ENCODE data around the gene PLXND1.

Gene PLXND1

DNA sequence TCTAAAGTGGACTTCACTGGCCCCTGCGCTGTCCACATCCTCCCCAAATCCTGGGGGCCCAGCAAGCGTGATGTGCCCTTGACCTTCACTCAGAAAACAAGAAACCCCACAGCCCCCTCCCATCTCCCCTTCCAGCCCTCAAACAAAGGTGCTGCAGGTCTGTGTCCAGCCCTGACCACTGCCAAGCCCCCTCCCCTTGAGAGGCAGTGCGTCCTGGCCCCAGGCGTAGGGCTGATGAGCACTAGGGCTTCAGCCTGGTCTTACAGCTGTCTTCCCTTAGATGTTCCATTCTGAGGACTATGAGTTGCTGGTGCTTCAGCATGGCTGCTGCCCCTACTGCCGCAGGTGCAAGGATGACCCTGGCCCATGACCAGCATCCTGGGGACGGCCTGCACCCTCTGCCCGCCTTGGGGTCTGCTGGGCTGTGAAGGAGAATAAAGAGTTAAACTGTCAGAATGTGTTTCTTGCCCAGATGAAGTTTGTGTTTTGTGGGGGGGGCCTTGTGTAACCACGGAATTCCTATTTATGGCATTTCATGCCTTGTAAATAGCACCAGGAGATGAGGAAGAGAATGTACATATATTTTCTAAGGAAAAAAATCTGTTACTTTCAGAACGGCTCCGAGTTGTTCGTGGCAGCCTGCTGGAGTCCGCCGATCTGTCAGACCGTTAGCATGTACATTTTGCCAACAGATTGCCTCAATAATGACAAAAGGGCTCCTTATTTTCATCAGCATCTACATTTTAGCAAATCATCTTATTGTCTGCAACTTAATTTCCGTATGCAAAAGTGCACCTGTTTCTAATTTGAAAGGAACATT is 86.4 kb downstream of the PLXND1 start:
- TF ChIP-seq EZH2 (IDR thresholded peaks at IDR 0.05; ENCODE audit: borderline replicate concordance, low read depth, low read length, severe bottlenecking): no peak
- no peak for TF ChIP-seq CTCF (IDR thresholded peaks at IDR 0.05; ENCODE audit: borderline replicate concordance, extremely low read depth, low read length, poor library complexity, severe bottlenecking)
- peaks cover 25% of the 10 kb centered on the region for H3K36me3 ChIP-seq (ENCODE audit: insufficient read depth, low read length)
- H3K4me3 ChIP-seq (ENCODE audit: low read depth in 1 of 2, low read length in 2 of 2): no peak overlapping the region
- H3K27ac ChIP-seq (ENCODE audit: low read length): no peak overlapping the region
- DNase-seq: no peak
- H3K27me3 ChIP-seq (ENCODE audit: insufficient read depth, low read length, poor library complexity): no peaks in the 10 kb centered on the region
- H3K9ac ChIP-seq (ENCODE audit: low read depth, low read length): no peak overlapping the region
- H3K4me1 ChIP-seq (ENCODE audit: insufficient read depth, low read length): no peaks in the 10 kb centered on the region
- H3K79me2 ChIP-seq (ENCODE audit: insufficient read depth, low read length): no peaks in the 10 kb centered on the region
- H2AFZ ChIP-seq (ENCODE audit: low read depth, low read length): no peak overlapping the region
- H3K4me2 ChIP-seq (ENCODE audit: insufficient read depth, low read length): no peak overlapping the region
- ATAC-seq (ENCODE audit: insufficient read depth, low read depth): no peak
- no peaks in the 10 kb centered on the region for H4K20me1 ChIP-seq (ENCODE audit: insufficient read depth, low read length)
- H3K9me3 ChIP-seq (ENCODE audit: insufficient read depth, low read length, severe bottlenecking): no peaks in the 10 kb centered on the region

DNA sequence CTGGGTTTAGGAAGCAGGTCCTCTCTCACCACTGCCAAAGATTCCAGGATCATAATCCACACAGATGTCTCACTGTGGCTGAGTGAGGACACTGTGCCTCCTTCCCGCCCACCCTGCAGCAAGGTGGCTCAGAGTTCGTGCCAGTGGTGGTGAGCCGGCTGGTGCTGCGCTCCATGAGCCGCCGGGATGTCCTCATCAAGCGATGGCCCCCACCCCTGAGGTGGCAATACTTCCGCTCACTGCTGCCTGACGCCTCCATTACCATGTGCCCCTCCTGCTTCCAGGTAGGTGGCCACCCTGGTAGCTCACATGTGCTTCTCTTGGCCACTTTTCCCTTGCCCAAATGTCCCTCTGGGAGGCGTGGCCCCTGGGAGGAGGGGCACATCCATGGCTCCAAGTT is 87.0 kb downstream of the PLXND1 start:
- H4K20me1 ChIP-seq (ENCODE audit: insufficient read depth, low read length): no peaks in the 10 kb centered on the region
- no peak overlapping the region for H3K9ac ChIP-seq (ENCODE audit: low read depth, low read length)
- H3K27me3 ChIP-seq (ENCODE audit: insufficient read depth, low read length, poor library complexity): no peaks in the 10 kb centered on the region
- no peak overlapping the region for H3K27ac ChIP-seq (ENCODE audit: low read length)
- no peaks in the 10 kb centered on the region for H3K79me2 ChIP-seq (ENCODE audit: insufficient read depth, low read length)
- DNase-seq (no peak), ATAC-seq (ENCODE audit: insufficient read depth, low read depth) (no peak)
- H3K4me3 ChIP-seq (ENCODE audit: low read depth in 1 of 2, low read length in 2 of 2): no peak overlapping the region
- peaks cover 25% of the 10 kb centered on the region for H3K36me3 ChIP-seq (ENCODE audit: insufficient read depth, low read length)
- no peak overlapping the region for H3K4me2 ChIP-seq (ENCODE audit: insufficient read depth, low read length)
- TF ChIP-seq CTCF (IDR thresholded peaks at IDR 0.05; ENCODE audit: borderline replicate concordance, extremely low read depth, low read length, poor library complexity, severe bottlenecking) (no peak), EZH2 (IDR thresholded peaks at IDR 0.05; ENCODE audit: borderline replicate concordance, low read depth, low read length, severe bottlenecking) (no peak)
- H2AFZ ChIP-seq (ENCODE audit: low read depth, low read length): no peak overlapping the region
- no peaks in the 10 kb centered on the region for H3K4me1 ChIP-seq (ENCODE audit: insufficient read depth, low read length)
- no peaks in the 10 kb centered on the region for H3K9me3 ChIP-seq (ENCODE audit: insufficient read depth, low read length, severe bottlenecking)

DNA sequence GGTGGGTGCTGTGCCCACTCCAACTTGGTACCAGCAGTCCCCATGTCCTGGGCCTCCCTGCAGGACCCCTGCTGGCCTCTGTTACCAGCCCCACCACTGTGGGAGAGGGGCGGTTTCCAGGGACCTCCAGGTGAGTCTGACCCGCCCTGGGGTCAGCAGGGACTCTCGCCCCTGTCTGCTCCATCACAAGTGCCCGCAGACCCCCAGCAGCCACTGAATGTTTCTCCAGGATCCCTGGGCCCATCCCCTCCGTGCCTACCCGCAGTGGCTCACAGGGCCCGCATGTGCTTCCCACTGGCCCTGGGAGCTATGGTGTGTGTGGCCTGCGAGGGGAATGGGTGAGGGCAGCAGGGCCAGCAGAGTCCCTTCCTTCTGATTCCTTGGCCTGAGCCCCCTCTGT is 87.9 kb downstream of the PLXND1 start:
- TF ChIP-seq EZH2 (IDR thresholded peaks at IDR 0.05; ENCODE audit: borderline replicate concordance, low read depth, low read length, severe bottlenecking) (no peak), CTCF (IDR thresholded peaks at IDR 0.05; ENCODE audit: borderline replicate concordance, extremely low read depth, low read length, poor library complexity, severe bottlenecking) (no peak)
- H3K9me3 ChIP-seq (ENCODE audit: insufficient read depth, low read length, severe bottlenecking): no peaks in the 10 kb centered on the region
- H2AFZ ChIP-seq (ENCODE audit: low read depth, low read length): no peak overlapping the region
- no peaks in the 10 kb centered on the region for H3K79me2 ChIP-seq (ENCODE audit: insufficient read depth, low read length)
- peaks cover 28% of the 10 kb centered on the region for H3K36me3 ChIP-seq (ENCODE audit: insufficient read depth, low read length)
- no peaks in the 10 kb centered on the region for H3K4me1 ChIP-seq (ENCODE audit: insufficient read depth, low read length)
- no peak overlapping the region for H3K9ac ChIP-seq (ENCODE audit: low read depth, low read length)
- H3K4me2 ChIP-seq (ENCODE audit: insufficient read depth, low read length): no peak overlapping the region
- no peaks in the 10 kb centered on the region for H3K27me3 ChIP-seq (ENCODE audit: insufficient read depth, low read length, poor library complexity)
- DNase-seq (no peak), ATAC-seq (ENCODE audit: insufficient read depth, low read depth) (no peak)
- H3K4me3 ChIP-seq (ENCODE audit: low read depth in 1 of 2, low read length in 2 of 2): no peak overlapping the region
- H4K20me1 ChIP-seq (ENCODE audit: insufficient read depth, low read length): no peaks in the 10 kb centered on the region
- H3K27ac ChIP-seq (ENCODE audit: low read length): no peak overlapping the region
